A549 (cell line): ENCODE measurements around the gene ADGRL3. TPM values are rescaled to one million over a fixed set of nuclear protein-coding genes. Genes with fewer than 3 reads are reported as not detected.

Experiments
- ATAC-seq, 2 experiments: fragments of 200-7000 bp in 1 of 2; fragments of >200 bp in 1 of 2; cut with Nextera tagmentation in 1 of 2; cut with Tn5 transposase in 1 of 2; 3 replicates each; pipeline versions ENCODE4 v1.8.0 to v1.9.1; 2018 to 2020; ENCODE audit warnings: mild to moderate bottlenecking in 1 of 2, moderate library complexity in 1 of 2
- CTCF ChIA-PET: fragments of 300-600 bp; sonication (Branson Sonifier 250); formaldehyde crosslinking; extraction: SDS; loops from one replicate; lab custom pipeline; 2021; ENCODE audit warnings: antibody characterized with exemption, inconsistent platforms; lab: Yijun Ruan, JAX
- POLR2A ChIA-PET: fragments of 350-600 bp; formaldehyde crosslinking; extraction: SDS; loops from one replicate; lab custom pipeline; 2021; ENCODE audit warnings: antibody characterized with exemption, inconsistent platforms; lab: Yijun Ruan, JAX
- DNase-seq, 2 experiments: peaks; one replicate each; pipeline versions ENCODE4 v3.0.0 to v3.0.0-alpha.2; 2011 to 2016; ENCODE audit warnings: low read depth in 1 of 2, low spot score in 1 of 2
- FAIRE-seq: peaks from 2 replicates; lab custom pipeline; 2011; peaks lifted over from hg19 to GRCh38; lab: Jason Lieb, UNC
- H3K27ac ChIP-seq, 2 experiments: fragments of >200 bp; sonication (Bioruptor Twin); formaldehyde crosslinking; 3 replicates each; pipeline ENCODE4 v1.5.1; 2016 to 2017
- H3K4me1 ChIP-seq: fragments of >200 bp; sonication (Bioruptor Twin); formaldehyde crosslinking; 3 replicates; pipeline ENCODE4 v1.6.1; 2016
- H3K4me2 ChIP-seq: fragments of >200 bp; sonication (Bioruptor Twin); formaldehyde crosslinking; 3 replicates; pipeline ENCODE4 v1.6.1; 2016
- H3K4me3 ChIP-seq: fragments of >200 bp; sonication (Bioruptor Twin); formaldehyde crosslinking; 3 replicates; pipeline ENCODE4 v1.5.1; 2016
- H3K9me3 ChIP-seq: fragments of >200 bp; sonication (Bioruptor Twin); formaldehyde crosslinking; 3 replicates; pipeline ENCODE4 v1.6.1; 2016
- ATOH8 ChIP-seq: fragments of 250-450 bp; sonication (Bioruptor Pico); IDR thresholded peaks from 2 replicates; pipeline ENCODE4 v1.5.0; 2020; ENCODE audit warnings: low read depth, mild to moderate bottlenecking, moderate library complexity
- BCL3 ChIP-seq: fragments of >200 bp; sonication (Bioruptor Twin); formaldehyde crosslinking; IDR thresholded peaks from 3 replicates; pipeline ENCODE4 v1.6.1; 2016
- CHD4 ChIP-seq: fragments of 200-600 bp; sonication (generic); IDR thresholded peaks from 2 replicates; pipeline ENCODE4 v1.6.1; 2016; ENCODE audit warnings: antibody characterized with exemption, mild to moderate bottlenecking, borderline replicate concordance
- EHF ChIP-seq: fragments of 250-450 bp; sonication (Bioruptor Pico); IDR thresholded peaks from 2 replicates; pipeline ENCODE4 v1.5.0; 2020; ENCODE audit warnings: mild to moderate bottlenecking
- EHMT2 ChIP-seq: fragments of 200-600 bp; sonication (generic); IDR thresholded peaks from 2 replicates; pipeline ENCODE4 v1.6.1; 2016; ENCODE audit warnings: antibody characterized with exemption, low read depth, mild to moderate bottlenecking, moderate library complexity
- EP300 ChIP-seq, 2 experiments: fragments of >200 bp; sonication (Bioruptor Twin); formaldehyde crosslinking; IDR thresholded peaks; 2 replicates in 1 of 2; 3 replicates in 1 of 2; pipeline ENCODE4 v1.6.1; 2016 to 2017
- FOSB ChIP-seq: fragments of 250-450 bp; sonication (Bioruptor Pico); IDR thresholded peaks from 2 replicates; pipeline ENCODE4 v1.5.0; 2020; ENCODE audit warnings: mild to moderate bottlenecking, moderate library complexity
- GATA3 ChIP-seq: IDR thresholded peaks from 2 replicates; pipeline ENCODE4 v1.6.1; 2012; ENCODE audit warnings: borderline replicate concordance
- HDAC2 ChIP-seq: fragments of 200-600 bp; sonication (generic); IDR thresholded peaks from 2 replicates; pipeline ENCODE4 v1.6.1; 2016
- HES2 ChIP-seq: fragments of >200 bp; sonication (Bioruptor Twin); formaldehyde crosslinking; IDR thresholded peaks from 2 replicates; pipeline ENCODE4 v1.6.1; 2016
- HMGXB4 ChIP-seq: fragments of 250-450 bp; sonication (Bioruptor Pico); IDR thresholded peaks from 2 replicates; pipeline ENCODE4 v1.5.0; 2021; ENCODE audit warnings: mild to moderate bottlenecking, moderate library complexity, borderline replicate concordance
- HOXB5 ChIP-seq: fragments of 250-450 bp; sonication (Bioruptor Pico); IDR thresholded peaks from 2 replicates; pipeline ENCODE4 v1.5.0; 2020; ENCODE audit warnings: mild to moderate bottlenecking, moderate library complexity
- JUNB ChIP-seq: fragments of >200 bp; sonication (Bioruptor Twin); formaldehyde crosslinking; IDR thresholded peaks from 2 replicates; pipeline ENCODE4 v1.6.1; 2016
- KDM1A ChIP-seq: fragments of 200-600 bp; sonication (generic); IDR thresholded peaks from 2 replicates; pipeline ENCODE4 v1.6.1; 2016; ENCODE audit warnings: low read depth, mild to moderate bottlenecking
- MAFK ChIP-seq: fragments of 450-650 bp; IDR thresholded peaks from 2 replicates; pipeline ENCODE4 v1.6.1; 2014; ENCODE audit not compliant: partially characterized antibody
- MAX ChIP-seq: IDR thresholded peaks from 2 replicates; pipeline ENCODE4 v1.6.1; 2012
- PHF8 ChIP-seq: fragments of 200-600 bp; sonication (generic); IDR thresholded peaks from 2 replicates; pipeline ENCODE4 v1.6.1; 2016; ENCODE audit warnings: low read depth, mild to moderate bottlenecking, antibody characterized with exemption, moderate library complexity, borderline replicate concordance
- POLR2A ChIP-seq: IDR thresholded peaks from 2 replicates; pipeline ENCODE4 v1.6.1; 2012; ENCODE audit warnings: mild to moderate bottlenecking, low read length
- POLR2AphosphoS2 ChIP-seq: conservative IDR thresholded peaks from 2 replicates; pipeline ENCODE4 v1.6.1; 2012; ENCODE audit warnings: low read length, improper control_type of control experiment, inconsistent platforms
- REST ChIP-seq: fragments of 200-600 bp; sonication (generic); IDR thresholded peaks from 2 replicates; pipeline ENCODE4 v1.6.1; 2016; ENCODE audit warnings: antibody characterized with exemption, mild to moderate bottlenecking, moderate library complexity
- RFX5 ChIP-seq: fragments of 450-650 bp; IDR thresholded peaks from 2 replicates; pipeline ENCODE4 v1.7.1; 2014; ENCODE audit warnings: antibody characterized with exemption, mild to moderate bottlenecking, moderate library complexity
- WGBS: methylation state at CpG from one replicate; pipeline ENCODE4 v1.1.6; 2017; ENCODE audit errors: missing lambda C conversion rate; 5-methylcytosine and 5-hydroxymethylcytosine counted together
- polyA plus RNA-seq, 4 experiments: library from polyadenylated mRNA; depleted of rRNA in 3 of 4; stranded (reverse); fragments of >200 nt; fragmentation: RNase III in 1 of 4; extraction: RNeasy Plus Mini Kit Qiagen cat#74134 plus additional on column Dnase treatment in 1 of 4; gene quantifications; 2 replicates in 3 of 4; 3 replicates in 1 of 4; pipeline ENCODE4 v1.2.3, GENCODE V29; 2011 to 2017

ADGRL3 gene
- polyA plus RNA-seq, 2 of the 4 experiments (the other 2 are of a cell fraction), result 0.05 to 0.12 TPM

GRCh38 chr4:61447918-61448317 lies 247.8 kb downstream of the ADGRL3 start (continued):
- TF ChIP-seq BCL3 (no peak), HDAC2 (no peak), CHD4 (no peak), PHF8 (no peak), MAFK (no peak)

- no peak overlapping the region for H3K27ac ChIP-seq
- H3K9me3 ChIP-seq, result no peaks in the 10 kb centered on the region
- WGBS, result 52% methylated on average over 2 of the region's 3 CpGs
- POLR2A ChIA-PET, result no interaction called here
- CTCF ChIA-PET, result no interaction called here
- FAIRE-seq (no peak), ATAC-seq (no peak), DNase-seq (no peak)
- no peak overlapping the region for H3K4me3 ChIP-seq
- no peak overlapping the region for H3K4me2 ChIP-seq
- TF ChIP-seq HMGXB4, result no peak
- no peak for TF ChIP-seq MAX
- no peak for TF ChIP-seq POLR2AphosphoS2
- TF ChIP-seq MAFK, result no peak
- TF ChIP-seq GATA3, result no peak
- TF ChIP-seq RFX5, result no peak
- no peak for TF ChIP-seq HES2
- TF ChIP-seq POLR2A, result no peak
- no peak for TF ChIP-seq HOXB5 (CRISPR knock-in tag)
- no peak for TF ChIP-seq ATOH8 (CRISPR knock-in tag)
- TF ChIP-seq FOSB (CRISPR knock-in tag), result no peak
- TF ChIP-seq EP300 (IDR thresholded peaks at IDR 0.05), result no peak
- TF ChIP-seq KDM1A, result no peak
- TF ChIP-seq REST, result no peak
- TF ChIP-seq EHF, result no peak
- no peak for TF ChIP-seq EHMT2
- TF ChIP-seq JUNB, result no peak
- H3K4me1 ChIP-seq, result no peaks in the 10 kb centered on the region
These were observed 251.8 kb downstream of the ADGRL3 start for GRCh38 chr4:61451935-61452334.
